GM18861 (cell line): ENCODE measurements around the gene C1GALT1.

ENCODE experiments used
- ATAC-seq: cut with Tn5 transposase; IDR thresholded peaks from one replicate; pipeline ENCODE4 v1.9.1; 2021; ENCODE audit not compliant: unreplicated experiment

The C1GALT1 gene

DNA sequence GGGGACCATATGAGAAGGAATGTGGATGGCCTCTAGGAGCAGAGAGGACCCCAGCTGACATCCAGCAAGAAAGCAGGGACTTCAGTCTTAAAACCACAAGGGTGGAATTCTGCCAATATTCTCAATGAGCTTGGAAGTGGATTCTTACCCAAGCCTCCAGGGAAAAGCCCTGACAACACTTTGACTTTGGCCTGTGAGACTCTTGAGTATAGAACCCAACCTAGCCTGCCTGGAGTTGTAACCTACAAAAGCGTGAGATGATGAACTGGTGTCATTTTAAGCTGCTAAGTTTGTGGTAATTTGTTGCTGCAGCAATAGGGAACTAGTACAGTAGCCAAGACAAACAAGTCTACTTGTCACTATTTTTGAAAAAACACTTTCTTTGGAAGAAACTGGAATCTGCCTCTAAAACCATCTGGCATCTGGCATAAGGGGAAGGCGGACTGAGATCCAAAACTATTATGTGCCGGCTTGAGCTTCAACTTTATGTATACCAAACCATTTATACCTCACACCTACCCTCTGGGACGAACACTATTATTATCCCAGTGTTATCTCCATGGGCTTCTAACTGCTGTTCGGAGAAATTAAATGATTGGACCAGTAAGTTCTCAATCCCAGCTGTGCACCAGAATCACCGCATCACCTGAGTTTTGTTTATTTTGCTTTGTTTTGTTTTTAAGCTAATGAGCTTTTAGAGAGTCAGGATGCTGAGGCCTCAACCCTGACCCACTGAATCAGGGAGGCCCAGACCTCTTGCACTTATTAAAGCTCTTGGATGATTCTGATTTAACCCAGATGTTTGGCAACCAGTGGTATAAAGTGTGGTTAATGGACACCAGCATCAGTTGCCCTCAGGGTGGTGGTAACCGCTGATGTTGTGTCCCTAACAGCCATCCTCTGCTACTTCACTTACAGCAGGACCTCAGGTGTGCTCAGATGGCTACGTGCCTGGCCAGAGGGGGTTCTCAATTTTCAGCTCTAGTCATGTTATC, 83.0 kb downstream of the C1GALT1 start:
- ATAC-seq, result no peak

DNA sequence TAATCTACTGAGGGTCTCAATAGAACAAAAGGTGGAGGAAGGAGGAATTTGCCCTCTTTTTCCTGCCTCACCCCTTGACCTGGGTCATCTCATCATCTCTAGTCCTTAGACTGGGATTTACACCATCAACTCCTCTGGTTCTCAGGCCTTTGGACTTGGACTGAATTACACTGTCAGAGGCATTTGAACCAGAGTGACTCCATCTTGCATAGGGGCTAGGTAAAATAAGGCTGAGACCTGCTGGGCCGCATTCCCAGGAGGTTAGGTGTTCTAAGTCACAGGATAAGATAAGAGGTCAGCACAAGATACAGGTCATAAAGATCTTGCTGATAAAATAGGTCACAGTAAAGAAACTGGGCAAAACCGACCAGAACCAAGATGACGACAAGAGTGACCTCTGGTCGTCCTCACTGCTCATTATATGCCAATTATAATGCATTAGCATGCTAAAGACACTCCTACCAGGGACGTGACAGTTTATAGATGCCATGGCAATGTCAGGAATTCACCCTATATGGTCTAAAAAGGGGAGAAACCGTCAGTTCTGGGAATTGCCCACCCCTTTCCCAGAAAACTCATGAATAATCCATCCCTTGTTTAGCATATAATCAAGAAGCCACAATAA, 84.0 kb downstream of the C1GALT1 start:
- no peak for ATAC-seq

DNA sequence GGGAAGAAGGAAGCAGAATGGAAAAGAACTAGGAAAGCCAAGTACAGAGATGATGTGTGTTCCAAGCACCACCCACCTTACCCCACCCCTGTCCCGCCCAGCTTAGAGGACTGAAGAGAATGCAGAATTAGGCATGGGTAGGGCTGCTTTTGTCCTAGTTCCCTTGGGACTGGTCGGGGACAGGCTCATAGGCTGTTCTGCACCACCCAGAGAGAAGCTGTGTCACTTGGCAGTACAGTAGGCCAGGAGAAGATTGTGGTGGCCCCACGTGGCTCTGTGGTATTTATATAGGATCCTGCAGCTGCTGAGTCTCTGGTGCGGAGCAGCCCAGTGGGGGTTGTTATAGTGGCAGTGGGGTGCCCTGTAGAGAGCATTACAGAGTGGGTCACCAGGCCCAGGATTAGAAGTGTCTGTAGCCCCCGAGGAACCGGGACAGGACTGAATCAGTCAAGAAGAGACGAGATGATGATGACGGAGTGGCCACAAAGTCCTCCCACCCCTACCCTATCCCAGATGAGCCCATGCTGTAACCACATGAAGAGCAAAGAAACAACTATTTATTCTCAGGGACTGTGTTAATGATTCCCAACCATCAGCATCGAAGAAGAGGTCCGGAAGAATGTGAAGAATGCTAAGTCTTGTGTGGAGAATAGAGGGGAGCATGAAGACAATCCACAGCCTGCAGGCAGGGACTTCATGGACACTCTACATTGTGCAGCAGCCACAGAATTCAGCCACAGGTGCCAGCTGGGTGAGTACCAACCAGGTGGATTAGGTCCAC, 88.9 kb downstream of the C1GALT1 start:
- ATAC-seq, result no peak

DNA sequence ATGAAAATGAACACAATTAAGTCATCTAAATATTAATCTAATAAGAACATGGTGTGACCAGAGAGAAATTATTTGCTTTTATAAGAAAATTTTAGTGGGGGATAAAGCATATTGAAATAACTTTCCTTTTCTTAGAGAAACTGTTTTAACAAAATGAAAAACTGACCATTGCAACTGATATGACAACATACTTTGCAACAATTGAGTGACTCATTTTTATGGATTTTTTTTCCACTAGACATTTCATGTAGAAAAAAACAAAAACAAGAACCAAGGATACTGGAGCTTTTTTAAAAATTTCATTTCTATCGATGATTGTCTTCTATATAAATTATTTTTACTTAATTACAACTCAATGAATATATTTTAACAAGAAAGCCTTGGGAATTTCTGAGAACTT, 90.0 kb downstream of the C1GALT1 start:
- no peak for ATAC-seq

DNA sequence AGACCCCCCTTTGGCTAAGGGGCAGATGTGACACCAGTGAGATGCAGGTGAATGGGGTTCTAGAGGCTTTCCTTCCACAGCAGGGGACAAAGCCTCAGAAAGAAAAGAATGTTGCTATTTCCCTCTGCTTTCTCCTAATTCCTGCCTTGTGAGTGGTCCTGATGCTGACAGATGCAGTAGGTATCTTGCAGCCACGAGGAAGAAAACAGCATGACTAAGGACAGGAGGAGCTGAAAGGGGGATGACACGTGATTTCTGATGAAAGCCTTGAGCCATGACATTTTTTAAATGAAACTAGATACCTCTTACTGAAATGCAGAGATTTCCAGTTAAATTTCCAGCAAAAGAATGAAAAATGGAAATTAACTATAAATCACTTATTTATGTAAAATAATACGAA, 92.4 kb downstream of the C1GALT1 start:
- ATAC-seq, result no peak

DNA sequence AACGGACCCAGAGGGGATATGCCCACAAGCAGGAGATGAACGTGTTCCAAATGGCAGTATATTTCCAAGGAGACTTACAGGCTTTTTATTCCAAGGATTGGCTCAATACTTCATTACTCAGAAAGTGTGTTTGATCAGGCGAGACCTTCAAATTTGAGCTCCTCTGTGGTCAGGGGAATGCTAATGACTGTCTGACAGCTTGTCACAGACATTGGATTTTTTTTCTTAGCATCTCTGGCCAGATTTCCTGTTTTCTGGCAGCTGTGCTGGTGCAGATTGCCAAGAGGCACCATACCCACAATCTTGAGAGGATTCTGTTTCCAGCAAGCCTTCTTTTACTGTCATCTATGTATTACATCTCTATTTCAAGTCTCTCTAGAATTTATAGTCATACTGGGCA, 93.8 kb downstream of the C1GALT1 start:
- no peak for ATAC-seq

DNA sequence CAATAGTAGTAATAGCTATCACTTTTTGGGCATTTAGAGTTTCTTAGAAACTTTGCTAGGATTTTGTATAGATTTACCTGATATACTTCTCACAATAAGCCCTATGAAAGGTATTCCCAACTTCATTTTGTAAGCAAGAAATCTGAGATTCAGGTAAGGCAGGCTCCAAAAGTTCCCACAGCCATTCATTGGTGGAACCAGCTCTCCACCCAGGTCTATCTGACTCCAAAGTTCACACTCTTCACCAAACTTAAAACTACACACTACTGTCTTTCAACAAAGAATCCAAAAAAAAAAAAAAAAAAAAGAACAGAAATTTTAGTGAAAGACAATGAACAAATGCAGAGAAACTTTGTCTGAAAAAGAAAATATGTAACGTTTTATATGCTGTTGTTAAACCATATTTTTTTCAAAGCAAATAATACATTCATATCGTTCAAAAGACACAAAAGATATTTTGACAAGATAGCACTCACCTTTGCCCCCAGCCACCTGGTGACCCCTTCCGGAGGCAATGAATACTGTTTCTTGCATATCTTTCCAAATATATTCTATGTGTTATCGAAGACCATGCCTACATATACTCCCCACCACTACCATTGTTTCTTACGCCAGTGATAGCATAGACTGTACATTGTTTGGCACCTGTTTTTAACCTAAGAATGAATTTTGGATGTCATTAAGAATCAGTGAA, 108.2 kb downstream of the C1GALT1 start:
- ATAC-seq, result no peak

DNA sequence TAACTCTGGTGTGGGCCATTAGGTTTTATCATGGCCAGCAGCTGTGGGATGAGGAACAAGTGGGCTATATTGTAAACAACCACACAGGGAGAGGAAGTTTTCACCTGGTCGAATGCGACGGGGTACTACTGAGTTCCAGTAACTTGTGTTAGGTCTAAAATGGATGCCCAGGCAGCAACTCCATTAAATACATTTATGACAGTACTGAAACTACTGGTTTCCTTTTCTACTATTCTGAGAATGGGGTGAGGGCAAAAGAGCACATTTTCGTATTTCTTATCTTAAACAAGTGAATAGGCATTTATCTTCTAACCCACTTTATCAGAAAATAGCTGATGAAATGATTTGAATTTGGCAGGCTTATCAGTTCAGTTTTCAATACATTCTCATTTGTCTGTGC, 109.7 kb downstream of the C1GALT1 start:
- no peak for ATAC-seq

DNA sequence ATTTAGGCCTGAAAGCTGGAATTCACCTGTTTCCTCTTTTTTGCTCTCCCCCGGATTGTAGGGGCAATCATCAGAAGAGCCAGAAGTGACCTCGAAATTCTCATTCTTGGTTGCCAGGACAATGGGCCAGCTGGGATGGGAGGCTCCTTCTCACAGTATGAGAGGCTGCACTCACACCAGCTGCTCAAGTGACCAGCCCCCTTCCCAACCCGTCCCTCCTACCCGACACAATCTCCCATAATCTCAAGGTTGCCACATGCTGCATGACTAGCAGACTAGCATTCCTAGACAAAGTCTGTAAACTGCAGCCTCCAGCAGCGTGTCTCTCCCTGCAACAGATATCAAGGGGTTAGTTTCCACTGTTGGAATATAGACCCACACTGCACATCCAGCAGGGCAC, 110.3 kb downstream of the C1GALT1 start:
- no peak for ATAC-seq

DNA sequence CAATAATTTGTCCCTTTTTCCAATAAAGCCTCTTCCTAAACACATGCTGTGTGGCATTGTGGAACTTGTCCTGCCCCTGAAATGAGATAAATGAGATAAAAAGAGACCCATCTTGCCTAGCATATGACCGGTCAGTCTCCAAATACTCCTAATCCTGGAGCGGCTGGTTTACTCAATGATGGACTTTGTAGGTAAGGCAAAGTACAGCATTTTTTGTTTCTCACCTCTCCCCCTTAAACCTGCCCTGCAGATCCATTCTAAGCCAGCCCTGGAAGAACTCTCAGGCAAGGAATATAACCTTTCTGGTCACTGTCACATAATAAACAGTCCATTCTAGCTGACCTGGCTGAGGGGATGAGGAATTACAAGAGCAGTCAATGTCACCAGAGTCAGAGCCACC, 110.7 kb downstream of the C1GALT1 start:
- ATAC-seq, result no peak

DNA sequence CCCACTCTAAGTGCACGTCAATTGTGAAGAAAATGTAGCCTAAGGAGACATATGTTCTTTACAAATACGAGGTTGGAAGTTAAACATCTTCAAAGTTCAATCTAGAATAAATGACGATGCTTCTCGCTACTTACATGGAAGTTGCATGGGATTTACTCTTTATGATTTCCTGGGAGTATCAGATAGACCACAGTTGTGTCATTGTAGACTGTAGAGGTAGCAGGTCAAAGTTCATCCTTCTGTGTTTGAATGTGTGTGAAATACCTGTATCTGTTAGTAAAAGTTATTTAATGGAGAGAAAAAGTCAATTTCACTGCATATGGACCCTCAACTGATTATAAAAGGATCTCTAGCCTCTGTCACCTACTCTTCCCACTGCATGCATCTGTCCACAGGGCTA, 112.6 kb downstream of the C1GALT1 start:
- ATAC-seq, result no peak
